NCI-H2196 (cell line): ENCODE measurements around the gene FLVCR2.

Experiments used
- DNase-seq: peaks from one replicate; lab custom pipeline; 2025; ENCODE audit not compliant: unreplicated experiment; lab: John Stamatoyannopoulos, UW

FLVCR2 gene

DNA sequence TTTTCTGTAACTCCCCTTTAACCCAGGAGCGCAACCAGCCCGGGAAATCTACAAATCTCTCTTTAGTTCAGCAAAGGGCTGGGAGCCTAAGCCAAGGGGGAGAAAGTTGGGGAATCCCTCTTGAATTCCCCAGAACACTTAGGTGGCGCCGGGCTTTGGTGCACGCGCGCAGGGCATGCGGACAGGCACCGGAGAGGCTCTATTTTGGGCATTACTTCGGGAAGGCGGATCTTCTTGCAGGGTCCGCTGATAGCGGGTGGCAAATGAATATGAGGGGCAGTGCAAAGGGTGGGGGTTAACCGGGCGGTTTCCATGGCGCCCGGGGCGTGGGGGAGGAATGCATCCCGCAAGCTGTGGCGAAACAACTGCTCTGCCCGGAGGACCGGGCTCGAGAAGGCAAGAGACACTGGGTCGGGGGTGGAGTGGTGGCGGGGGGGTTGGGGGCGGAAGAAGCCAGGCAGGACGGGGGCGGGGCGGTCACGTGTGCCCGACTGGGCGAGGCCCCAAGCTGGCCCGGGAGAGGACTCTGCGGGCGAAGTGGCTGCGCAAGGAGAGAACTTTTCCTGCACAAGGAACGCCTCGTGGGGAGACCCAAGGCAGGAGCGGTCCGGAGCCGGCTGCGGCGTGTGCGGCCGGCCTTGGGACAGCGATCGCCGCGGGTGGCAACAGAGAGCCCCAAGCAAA lies at the start of gene FLVCR2:
TSS of gene FLVCR2 (plus strand) at position 519 of the 684 bp plus-strand sequence. CDS start 353 bp downstream, outside the sequence.
- peak; percentile 38 for DNase-seq

DNA sequence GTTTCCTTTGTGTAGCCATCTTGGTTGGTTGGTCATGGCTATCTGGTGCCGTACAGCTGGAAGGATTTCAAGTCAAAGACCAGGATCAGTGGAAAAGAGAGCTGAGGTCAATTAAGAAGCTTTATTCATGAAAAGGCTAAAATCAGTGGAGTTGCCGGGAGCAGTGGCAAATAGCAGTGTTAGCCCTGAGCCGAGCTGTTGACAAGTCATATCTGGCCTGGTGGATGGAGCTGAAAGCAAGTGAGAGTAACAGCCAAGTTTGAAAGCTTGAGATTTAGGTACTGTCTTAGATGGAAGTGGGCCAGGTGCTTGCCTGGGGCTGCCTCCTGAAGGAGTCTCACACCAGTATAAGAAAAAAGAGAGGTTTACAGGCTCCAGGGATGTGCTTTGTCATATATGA lies 47.2 kb upstream of the FLVCR2 start:
- no peak for DNase-seq

- DNase-seq: no peak
Measured at GRCh38 chr14:75531660-75532317, 46.6 kb upstream of the FLVCR2 start.

- no peak for DNase-seq
Measured at GRCh38 chr14:75533791-75534555, 44.4 kb upstream of the FLVCR2 start.

- DNase-seq: no peak
Measured at GRCh38 chr14:75535164-75535898, 43.1 kb upstream of the FLVCR2 start.

DNA sequence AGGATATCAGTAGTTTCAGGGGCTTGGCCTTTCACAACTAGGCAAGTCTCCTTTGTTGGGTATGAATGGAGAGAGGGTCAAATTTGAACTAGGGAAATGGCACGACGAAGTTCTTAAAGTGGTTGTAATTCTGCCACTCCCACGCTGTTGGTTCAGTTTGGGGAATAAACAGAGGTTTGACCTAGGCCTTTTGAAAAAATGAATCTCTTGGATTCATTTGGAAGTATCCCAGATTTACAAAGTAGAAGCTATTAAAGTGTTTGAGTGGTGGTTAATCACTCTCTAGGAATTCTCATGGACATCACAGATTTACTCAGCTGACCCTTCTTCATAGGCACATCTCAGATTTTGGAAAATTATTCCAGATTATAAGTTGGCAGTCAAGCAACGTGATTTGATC lies 41.3 kb upstream of the FLVCR2 start:
- DNase-seq: no peak

DNA sequence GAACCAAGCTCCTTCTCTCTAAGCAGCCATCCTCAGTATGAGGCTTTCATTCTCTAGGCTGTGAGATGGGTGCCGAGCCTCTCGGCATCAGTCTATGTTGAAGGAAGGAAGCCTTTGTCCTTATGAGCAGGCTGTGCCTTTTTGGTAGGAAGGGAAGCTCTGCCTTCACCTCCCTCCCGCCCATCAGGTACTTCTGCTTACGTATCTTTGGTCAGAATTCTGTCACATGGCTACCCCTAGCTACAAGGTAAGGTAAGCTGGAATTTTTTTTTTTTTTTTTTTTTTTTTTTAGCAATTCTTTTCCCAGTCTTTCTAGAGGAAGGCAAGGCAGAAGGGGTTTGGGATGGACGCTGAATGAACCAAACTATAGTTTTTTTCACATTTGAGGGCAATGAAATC lies 39.3 kb upstream of the FLVCR2 start:
- no peak for DNase-seq

DNA sequence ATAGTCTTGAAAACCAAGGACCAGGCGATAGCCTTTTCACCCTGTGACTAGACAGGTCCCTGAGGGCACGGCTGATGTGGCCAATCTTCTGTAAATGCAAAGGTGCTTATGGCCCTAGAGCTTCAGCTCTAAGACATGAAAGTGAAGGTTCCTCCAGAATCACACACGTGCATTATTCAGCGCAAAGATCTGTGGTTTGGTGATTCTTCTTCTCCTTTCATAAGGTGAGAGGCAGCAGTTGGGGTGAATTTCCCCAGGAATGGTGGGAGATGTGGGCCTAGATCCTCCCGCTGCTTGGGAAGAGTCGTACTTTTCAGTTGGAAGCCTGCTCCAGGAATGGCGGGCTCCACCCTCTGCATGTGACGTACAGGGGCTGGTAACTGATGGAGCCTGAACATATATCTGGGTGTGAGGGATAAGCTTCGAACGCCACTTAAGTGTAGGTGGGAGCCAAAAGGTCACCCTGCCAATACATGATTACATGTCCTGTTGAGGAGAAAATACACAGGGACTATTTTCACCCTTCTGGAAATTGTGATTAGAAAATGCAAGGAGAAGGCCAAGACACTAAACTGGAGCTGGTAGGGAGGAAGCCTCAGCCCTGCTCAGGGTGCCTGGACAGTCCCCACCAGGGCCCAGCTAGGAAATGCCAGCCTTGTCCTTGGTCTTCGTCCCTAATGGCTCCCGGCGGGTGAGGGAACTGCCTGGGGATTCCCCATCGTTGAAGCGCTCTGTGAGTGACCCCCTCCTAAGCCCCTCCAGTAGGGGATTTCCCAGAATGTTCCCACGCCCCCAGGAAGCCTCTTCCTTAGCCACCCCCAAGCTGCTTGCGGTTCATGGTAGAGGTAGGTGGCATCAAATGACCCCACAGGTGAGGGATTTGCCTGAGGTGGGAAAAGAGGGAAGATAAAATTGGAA lies 38.6 kb upstream of the FLVCR2 start:
- DNase-seq: no peak

DNA sequence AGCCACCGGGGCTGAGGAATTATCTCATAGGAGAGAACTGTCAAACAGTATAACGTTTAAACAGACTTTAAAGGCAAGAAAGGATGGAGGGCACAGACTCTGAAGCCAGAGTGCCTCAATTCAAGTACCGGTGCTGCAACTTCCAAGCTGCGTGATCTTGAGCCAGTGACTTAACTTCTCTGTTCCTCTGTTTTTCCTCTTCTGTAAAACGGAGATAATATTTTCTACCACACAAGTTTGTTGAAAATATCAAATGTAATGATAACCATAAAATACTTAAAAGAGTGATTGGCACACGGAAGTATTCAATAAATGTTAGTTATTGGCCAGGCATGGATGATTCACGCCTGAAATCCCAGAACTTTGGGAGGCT lies 38.0 kb upstream of the FLVCR2 start:
- no peak for DNase-seq

- DNase-seq: no peak
Measured at GRCh38 chr14:75542588-75543091, 35.8 kb upstream of the FLVCR2 start.

DNA sequence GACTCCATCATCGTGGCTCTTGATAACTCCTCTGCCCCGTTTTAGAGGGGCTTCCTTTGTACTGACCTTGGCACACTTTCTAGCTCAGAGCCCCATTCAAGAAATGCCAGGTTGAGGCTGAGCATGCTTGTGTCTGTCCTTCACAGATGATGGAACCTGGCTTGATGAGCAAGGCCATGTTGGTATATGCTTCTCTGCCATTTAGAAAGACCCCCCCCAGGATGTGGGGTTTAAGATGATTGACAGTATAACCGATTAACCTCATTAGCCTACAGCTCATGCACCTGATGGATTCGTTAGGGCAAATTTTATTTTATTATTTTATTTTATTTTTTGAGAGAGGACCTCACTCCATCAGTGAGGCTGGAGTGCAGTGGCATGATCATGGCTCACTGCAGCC lies 35.2 kb upstream of the FLVCR2 start:
- no peak for DNase-seq

DNA sequence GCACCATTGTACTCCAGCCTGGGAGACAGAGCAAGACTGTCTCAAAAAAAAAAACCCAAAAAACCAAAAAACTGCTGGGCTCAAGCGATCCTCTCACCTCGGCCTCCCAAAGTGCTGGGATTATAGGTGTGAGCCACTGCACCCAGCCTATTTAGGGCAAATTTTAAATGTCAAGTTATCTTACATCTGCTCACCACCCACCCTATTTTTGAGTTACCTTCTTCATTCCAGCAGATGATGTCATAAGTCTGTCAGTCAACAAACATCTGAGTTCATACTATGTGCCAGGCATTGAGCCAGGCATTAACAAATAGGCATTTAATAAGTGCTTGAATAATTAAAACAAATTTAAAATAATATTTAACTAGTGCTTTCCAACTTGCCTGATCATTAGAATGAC lies 34.6 kb upstream of the FLVCR2 start:
- no peak for DNase-seq

DNA sequence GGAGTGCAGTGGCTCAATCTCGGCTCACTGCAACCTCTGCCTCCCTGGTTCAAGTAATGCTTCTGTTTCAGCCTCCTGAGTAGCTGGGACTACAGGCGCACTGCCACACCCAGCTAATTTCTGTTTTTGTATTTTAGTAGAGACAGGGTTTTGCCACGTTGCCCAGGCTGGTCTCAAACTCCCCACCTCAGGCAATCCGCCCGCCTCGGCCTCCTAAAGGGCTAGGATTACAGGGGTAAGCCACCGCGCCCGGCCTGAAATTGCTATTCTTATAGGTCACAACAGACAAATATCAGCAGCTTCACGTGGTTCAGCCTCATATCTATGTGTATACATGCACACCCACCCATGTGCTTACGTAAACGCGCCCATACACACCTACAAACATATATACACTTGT lies 32.5 kb upstream of the FLVCR2 start:
- no peak for DNase-seq

- DNase-seq: no peak
Measured at GRCh38 chr14:75547552-75548250, 30.7 kb upstream of the FLVCR2 start.

GRCh38 chr14:75548544-75548943 lies 29.9 kb upstream of the FLVCR2 start:
- DNase-seq: no peak

DNA sequence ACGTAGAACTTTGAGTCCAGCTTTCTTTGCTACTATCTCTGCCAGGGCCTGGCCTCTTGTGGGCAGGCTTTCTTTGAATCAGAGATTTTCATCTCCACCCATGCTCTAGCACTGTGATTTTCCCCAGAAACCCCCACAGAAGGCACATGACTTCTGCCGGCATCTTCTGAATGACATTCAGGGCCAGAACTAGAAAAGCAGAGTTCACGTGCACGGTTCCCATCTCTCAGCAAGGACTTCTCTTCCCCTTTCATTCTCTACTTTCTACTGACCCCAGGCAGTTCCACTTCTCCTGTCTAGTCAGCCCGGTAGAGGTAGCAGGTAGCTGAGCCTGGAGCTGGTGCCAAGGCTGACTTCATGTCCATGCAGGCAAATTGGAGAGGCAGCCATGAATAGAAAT lies 29.3 kb upstream of the FLVCR2 start:
- no peak for DNase-seq

GRCh38 chr14:75551021-75551420 lies 27.4 kb upstream of the FLVCR2 start:
- DNase-seq: no peak

DNA sequence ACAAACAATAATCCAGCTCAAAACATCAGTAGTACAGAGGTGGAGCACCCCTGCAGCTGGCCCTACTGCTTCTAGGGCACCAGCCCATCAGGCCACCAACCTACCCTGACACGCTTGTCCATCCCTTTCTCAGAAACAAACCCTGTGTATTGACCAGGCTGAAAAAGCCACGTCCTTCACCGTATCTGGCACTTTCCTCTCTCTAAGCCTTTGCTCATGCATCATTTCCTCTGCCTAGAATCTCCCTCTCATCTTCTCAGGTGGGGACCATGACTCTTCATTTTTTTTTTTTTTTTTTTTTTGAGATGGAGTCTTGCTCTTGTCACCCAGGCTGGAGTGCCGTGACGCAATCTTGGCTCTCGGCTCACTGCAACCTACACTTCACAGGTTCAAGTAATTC lies 25.3 kb upstream of the FLVCR2 start:
- no peak for DNase-seq

GRCh38 chr14:75553761-75554364 lies 24.6 kb upstream of the FLVCR2 start:
- DNase-seq: no peak
